Activated CD4-positive, alpha-beta T cell treated with anti-CD3 and anti-CD28 coated beads, Interleukin-2, amount 50 U/mL, for 24 hours (primary cell): ENCODE data around the gene PFDN1.

Experiments
- DNase-seq, 2 donors: peaks; one replicate each; pipeline ENCODE4 v3.0.0-alpha.2; 2020; ENCODE audit warnings: low read depth in 1 of 2, low spot score in 1 of 2

Gene PFDN1

DNA sequence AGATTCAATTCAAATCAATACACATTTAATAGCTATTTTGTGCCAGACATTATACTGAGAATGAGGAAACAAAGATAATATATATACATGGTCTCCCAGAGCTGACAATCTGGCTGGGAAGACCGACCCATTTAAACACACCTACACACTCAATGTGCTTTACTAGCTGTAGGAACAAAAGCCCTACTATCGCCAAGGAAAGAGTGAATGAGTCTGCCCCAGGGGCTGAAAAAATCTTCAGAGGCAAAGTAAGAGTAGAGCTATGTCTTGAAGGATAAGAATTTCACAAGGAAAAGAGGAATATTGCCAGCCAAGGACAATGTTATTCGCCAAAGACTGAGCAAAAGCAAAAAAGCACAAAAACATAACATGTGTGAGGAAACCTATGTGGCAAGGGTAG lies 6.6 kb downstream of the PFDN1 start:
- DNase-seq: no peak

GRCh38 chr5:140295414-140295813 lies 7.5 kb downstream of the PFDN1 start:
- DNase-seq: no peak

GRCh38 chr5:140294753-140295152 lies 8.1 kb downstream of the PFDN1 start:
- DNase-seq: no peak

DNA sequence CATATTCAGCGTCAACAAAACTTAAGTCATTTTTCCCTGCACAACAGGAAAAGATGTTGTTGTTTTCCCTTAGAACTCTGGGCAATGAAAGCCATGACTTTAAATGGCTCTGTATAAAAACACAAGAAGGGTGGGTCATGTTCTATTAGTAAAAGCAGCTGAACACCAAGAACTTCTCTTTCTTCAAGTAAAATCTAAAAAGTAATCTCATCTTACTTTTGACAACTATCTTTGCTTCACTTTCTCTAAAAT lies 9.1 kb downstream of the PFDN1 start:
- DNase-seq: no peak

GRCh38 chr5:140293091-140293848 lies 9.6 kb downstream of the PFDN1 start:
- no peak for DNase-seq

GRCh38 chr5:140292212-140293036 lies 10.5 kb downstream of the PFDN1 start:
- DNase-seq: no peak

DNA sequence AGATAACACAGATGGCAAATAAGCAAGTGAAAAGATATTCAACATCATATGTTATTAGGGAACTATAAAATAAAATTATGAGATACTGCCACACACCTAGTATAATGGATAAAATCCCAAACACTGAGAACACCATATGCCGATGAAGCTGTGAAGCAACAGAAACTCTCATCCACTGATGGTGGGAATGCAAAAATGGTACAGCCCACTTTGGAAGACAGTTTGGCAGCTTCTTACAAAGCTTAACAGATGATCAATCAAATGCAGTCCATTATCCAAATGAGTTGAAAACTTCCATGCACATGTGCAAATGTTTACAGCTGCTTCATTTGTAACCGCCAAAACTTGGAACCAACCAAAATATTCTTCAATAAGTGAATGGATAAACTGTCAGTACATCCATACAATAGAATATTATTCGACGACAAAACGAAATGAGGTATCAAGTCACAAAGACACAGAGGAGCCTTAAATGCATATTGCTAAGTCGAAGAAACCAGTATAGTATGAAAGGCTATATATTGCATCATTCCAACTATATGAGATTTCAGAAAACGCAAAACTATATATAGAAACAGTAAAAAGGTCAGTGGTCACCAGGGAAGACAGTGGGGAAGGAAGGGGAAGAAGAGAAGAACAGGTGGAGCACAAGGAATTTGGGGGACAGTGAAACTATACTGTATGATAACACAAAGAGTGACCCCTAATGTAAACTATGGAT lies 14.9 kb downstream of the PFDN1 start:
- DNase-seq: no peak

- DNase-seq: no peak
Measured at GRCh38 chr5:140286424-140286823, 16.5 kb downstream of the PFDN1 start.

DNA sequence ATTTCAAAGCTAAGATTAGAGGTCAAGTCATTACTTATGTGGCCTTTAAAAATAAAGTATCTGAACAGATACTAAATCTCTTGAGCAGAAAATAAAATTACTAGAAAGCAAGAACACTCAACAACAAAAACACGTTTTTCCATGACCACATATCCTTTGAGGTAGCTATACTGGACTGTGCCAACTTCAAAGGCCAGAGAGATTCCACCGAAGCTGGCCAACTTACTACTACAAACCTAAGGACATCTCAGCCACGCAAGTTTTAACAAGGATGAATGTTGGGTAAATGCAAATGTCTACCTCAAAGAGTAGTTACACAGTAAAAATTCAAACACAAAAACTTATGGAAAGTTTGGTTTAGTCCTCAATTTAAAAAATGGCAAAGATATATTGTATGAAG lies 18.9 kb downstream of the PFDN1 start:
- no peak for DNase-seq

DNA sequence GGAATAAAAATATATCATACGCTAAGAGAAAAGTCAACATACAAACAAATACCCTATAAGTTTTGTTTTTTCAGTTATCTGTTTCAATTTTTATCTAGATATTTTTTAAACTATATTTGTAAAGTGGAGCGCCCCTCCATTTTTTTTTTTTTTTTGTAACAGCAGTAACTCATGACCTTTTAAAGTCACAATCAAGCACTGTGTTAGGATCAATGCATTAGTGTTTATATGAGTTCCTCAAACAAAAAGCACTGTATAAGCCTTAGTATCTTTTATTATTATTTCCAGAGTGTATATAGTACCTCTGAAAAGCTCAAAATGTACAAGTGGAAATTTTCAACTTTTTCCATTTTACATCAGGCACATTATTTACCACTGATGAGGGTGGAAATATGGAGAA lies 20.6 kb downstream of the PFDN1 start:
- DNase-seq: no peak

DNA sequence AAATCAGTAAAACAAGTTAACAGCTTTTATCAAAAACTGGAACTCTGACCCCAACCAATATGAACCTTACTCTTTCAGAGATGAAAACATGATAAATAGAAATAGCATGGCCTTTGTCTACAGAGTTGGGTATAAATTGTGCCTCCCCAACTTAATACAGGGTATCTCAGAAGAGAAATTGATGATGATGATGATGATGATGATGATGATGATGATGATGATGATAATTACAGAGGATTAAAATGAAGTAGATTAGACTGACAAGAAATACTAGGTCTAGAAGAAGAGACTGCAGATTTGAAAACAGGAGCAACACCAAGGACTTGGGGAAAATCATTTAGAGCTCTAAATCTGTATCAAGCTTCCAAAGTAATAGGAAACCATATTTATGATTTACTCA lies 27.1 kb downstream of the PFDN1 start:
- no peak for DNase-seq

DNA sequence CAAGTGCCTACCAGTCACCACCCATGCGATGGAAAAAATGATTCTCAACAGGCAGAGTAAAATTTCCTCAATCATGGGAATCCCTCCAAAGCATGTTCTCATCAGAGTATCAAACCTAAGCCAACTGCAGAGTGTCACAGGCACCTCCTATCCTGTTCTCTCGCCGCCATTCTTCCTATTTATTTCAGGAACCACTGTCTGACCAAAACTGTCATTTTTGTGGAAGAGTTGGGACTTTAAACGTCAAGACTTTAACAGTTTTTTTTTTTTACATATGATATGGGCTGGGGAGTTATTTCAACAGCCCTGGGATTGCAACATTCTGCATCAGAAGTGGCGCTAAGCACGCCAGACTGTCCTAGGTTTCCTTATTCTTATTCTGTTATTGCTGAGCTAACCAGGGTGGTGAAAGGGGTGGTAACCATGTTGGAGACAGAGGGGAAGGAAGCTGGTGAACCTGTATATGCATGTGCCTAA lies 29.5 kb downstream of the PFDN1 start:
- DNase-seq: no peak

DNA sequence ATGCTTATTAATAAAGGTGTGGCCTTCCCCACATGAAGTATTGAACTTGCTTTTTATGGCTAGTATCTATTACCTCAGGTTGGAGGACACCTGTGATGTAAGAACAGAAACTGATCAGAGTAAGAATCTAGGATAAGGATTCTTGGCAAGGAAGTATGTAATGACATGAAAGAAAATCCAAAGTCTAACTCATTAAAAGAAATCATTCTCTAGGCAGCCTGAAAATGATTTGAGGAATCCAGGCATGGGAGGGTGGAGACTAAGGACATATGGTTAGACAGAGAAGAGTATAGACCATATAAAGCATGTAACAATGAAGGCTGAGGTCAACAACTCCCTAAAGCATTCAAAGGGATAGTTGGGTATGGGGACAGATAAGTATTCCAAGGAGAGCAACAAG lies 32.9 kb downstream of the PFDN1 start:
- DNase-seq: no peak

DNA sequence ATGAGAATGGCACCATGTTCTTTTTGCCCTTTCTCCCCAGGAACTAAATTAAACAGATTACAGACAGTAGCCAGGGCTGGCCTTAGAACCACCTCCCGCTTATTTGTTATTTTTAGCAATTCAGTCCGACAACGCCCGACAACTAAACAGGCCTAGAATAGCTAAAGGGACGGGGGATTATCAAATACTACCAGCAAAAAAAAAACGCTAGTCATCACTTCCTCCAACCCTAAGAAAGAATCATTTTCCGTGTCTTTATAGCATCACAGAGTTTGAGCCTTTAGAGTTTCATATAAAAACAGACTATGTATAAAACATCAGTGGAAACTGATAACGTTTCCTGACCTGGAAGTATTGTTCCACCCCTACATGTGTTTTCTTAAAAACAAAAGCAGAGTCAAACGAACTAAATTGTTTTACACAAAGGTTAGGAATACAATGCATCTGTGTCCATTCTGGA lies 35.3 kb downstream of the PFDN1 start:
- DNase-seq: no peak

- DNase-seq: no peak
Measured at GRCh38 chr5:140267201-140267540, 35.7 kb downstream of the PFDN1 start.

GRCh38 chr5:140266471-140267200 lies 36.3 kb downstream of the PFDN1 start:
- DNase-seq: no peak

GRCh38 chr5:140265845-140266244 lies 37.1 kb downstream of the PFDN1 start:
- DNase-seq: no peak

DNA sequence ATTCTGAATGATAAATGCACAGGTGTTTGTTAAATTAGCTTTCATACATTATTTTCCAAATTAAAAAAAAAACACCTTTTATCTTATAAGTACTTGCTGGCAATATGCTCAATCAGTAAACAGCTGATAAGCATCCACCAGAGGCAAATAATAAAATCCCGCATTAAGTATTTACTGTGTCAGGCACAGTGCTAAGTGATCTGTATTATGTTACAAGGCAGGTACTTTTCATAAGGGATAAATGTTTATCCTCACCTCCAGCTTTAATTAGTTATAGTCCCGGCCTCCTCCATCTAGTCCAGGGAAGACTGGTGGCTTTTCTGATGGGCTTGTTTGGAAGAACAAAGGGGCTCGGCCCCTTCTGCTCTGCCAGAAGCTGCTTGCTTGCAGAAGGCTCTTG lies 40.1 kb downstream of the PFDN1 start:
- DNase-seq: no peak

DNA sequence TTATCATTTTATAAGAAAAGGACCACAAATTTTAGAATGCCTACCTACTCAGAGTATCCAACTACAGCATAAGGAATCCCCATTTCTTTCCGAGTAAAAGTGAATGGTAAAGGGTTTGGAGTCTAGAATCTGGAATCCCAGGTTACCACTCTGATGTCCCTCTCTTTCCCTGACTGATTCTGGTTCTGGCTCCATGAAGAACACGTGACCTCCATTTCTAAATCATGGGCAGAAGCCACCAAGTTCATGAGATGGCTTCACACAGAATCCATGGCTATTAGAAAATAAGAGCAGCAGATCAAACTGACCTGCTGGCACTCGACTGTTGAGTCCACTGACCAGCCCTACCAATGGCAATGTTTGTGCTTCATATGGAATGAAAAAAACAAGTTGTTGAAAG lies 40.7 kb downstream of the PFDN1 start:
- no peak for DNase-seq

- DNase-seq: no peak
Measured at GRCh38 chr5:140261403-140262171, 41.3 kb downstream of the PFDN1 start.
